Limb (tissue), 2 donors: ENCODE results near the gene PRSS53.
"Not testable (repeated sequence)": the region's sequence is repeated elsewhere in the genome, so short reads cannot be mapped to it uniquely, and the experiment has no call there.

Experiments used
- DNase-seq, 2 donors: peaks; one replicate each; pipeline ENCODE4 v3.0.0-alpha.2; 2016; ENCODE audit errors: extremely low spot score in 2 of 2

The PRSS53 gene

DNA sequence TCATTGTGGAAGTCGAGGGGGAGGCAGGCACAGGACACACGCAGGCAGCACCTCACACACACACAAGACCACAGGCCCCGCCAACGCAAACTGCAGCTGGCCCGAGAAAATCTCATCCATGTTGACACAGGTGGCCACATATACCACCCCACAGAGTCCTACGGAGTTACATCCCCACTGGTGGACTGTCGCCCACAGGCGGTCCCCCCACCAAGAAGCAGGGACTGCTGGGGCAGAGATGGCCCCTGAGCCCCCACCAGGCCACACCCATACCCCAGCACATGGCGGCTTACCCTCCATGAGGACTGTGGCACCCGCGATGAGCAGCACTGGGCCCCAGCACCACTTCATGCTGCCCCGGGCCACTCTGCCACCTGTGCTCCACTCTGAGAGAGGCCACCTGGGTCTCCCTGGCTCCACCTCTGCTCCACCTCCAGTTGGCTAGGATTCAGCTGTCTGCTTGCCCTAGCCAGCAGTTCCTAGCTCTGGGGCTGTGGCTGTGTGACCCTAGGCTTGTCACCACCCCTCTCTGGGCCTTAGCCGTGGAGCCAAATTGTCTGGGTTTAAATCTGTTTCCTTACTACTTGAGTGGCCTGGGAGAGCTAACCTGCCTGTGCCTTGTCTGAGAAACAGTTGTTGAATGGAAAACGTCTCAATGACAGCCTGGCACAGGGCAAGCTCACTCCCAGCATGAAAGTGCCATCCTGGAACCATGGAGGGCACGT, at the start of gene PRSS53:
Gene PRSS53, minus strand, starts transcription at position 485 of the 725 bp plus-strand sequence. Its CDS starts 134 bp downstream, at position 351.
- DNase-seq: peak in 1 of 2 donors; percentile 31

GRCh38 chr16:31136822-31137499, 48.2 kb upstream of the PRSS53 start:
- DNase-seq: not testable (repeated sequence)

DNA sequence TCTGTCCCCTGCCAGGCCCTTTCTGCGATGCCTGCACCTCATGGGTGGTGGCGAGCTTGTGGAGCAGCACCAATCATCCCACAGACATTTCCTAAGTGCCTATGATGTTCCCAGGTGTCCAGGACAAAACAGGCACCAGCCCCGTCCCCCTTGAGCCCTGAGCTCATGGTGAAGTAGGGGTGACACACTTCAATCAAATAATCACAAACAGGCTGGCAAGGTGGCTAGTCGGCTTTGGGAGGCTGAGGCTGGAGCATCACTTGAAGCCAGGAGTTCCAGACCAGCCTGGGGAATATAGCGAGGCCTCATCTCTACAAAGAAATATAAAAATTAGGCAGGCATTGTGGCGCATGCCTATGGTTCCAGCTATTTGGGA, 47.5 kb upstream of the PRSS53 start:
- DNase-seq: no peak

DNA sequence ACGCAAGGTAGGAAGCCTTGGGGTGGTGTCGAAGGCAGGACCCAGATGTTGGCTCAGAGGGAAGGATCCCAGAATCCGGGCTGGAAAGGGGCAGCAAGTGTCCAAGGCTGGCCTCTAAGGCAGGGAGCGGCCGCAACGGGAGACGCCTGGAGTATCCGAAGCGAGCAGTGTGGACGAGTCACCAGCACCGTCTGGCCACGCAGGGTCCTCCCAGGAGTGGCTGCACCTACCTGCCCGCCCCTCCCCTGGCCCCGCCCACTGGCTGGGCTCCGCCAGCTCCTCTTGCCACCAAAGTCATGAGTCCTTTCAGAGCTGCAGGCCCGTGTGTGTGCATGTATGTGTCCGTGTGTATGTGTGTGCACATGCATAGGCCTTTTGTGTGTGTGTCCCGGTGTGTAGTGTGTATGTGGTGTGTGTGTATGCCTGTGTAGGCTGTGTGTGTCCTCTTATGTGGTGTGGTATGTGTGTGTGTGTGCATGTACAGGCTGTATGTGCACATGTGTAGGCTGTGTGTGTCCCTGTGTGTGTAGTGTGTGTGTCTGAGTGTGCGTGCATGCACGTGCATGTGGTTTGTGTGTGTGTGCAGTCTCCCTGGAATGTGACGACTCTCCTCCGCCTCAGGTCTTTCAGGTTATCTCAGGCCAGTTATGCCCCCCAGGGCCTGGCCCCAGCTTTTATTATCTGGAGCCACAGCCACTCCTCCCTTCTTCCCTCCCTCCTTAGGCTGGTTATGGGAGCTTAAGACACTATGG, 47.0 kb upstream of the PRSS53 start, which contains the start of gene PRSS8:
Gene PRSS8, minus strand, starts transcription at position 193 of the 752 bp plus-strand sequence. CDS start 229 bp downstream, outside the sequence.
- DNase-seq: no peak

DNA sequence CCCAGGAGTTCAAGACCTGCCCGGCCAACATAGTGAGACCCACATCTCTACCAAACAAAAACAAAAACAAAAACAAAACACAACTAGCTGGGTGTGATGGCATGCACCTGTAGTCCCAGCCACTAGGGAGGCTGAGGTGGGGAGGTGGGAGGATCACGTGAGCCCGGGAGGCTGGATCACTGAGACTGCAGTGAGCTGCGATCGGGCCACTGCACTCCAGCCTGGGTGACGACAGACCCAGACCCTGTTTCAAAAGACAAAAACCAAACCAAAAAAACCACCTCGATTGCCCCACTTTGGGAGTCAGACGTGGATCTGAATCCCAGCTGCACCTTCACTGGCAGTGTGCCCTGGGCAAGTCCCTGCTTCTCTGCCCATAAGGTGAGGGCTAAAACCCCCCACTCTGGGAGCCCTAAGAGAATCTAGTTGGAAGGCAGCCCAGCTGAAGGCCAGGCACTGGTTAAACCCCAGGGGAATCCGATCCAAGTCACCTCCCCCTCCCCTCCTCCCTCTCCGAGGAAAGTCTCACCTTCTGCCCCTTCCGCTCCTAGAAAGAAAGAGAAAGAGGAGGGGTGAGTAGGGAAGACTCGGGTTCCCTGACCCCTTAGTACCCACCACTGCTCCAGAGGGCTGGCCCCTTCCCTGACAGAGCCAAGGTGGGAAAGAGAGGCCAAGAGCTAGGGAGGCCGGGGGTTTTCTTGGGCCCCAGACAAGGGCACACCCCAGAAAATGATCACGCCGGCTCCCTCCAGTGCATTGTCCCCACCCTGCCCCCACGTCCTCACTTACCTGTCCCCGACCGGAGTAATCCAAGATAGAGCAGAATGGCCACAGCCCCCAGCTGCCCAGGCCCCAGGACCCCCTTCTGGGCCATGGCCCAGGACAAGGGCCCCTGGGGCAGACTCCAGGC, 46.1 kb upstream of the PRSS53 start:
- no peak for DNase-seq

DNA sequence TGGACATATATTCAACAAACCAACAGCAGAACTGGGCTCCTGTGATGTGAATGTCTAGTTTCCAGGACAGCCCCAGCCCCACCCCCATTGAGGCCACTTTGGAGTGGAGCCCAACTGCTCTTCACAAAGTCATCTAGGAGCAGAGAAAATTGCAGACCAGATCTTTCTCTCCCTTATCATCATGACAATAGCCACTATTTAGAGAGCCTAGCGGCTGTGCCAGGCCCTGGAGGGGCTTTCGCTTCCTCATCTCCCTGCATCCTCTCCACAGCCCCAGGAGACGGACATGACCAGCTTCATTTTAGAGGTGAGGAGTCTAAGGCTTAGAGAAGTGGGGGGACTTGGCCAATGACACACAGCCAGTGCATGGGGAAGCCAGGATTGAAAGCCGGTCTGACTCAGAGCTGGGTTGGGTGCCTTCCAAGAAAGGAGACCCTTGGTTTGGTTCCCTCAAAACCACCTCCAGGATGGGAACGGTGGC, 45.4 kb upstream of the PRSS53 start:
- no peak for DNase-seq

DNA sequence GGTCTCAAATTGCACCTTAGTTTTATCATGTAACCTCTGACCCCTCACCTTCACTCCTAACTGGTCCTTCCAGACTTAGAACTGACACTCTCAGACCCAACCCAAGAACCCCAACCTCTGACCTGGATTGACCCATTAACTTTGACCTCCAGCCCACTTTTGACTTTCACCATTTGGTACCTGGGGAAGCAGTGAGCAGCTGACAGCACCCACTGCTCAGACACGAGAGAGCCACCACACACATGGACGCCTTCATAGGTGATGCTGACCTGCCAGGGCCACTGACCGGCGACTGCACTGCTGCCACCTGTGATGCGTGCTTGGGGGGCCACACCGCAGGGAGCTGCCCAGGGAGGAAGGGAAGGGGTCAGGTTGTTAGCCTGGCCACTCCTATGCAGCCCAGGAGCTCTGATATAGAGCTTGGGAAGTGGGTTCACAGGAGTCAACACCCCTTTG, 44.3 kb upstream of the PRSS53 start:
- no peak for DNase-seq

GRCh38 chr16:31132303-31132979, 43.7 kb upstream of the PRSS53 start:
- no peak for DNase-seq

DNA sequence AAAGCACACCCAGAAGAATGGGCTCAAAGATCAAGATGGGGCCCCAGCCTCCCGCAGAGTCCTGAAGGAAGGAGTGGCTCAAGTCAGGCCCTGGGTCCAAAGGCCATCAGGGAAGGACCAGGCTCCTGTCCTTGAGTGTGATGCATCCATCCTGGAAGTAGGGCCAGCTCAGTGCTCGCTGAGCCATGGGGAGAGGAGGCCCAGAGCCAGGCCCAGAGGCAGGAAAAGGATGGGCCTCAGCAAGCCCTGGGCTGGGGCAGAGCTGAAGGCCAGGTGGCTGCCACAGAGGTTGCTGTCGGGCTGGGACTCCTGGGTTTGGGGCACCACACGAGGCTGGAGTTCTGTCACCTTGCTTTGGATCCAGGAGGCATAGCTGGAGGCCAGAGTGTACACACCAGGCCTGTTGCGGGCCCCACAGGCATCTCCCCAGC, 43.1 kb upstream of the PRSS53 start:
- DNase-seq: no peak

- DNase-seq: no peak
Observed at GRCh38 chr16:31131416-31131815, 42.7 kb upstream of the PRSS53 start.

DNA sequence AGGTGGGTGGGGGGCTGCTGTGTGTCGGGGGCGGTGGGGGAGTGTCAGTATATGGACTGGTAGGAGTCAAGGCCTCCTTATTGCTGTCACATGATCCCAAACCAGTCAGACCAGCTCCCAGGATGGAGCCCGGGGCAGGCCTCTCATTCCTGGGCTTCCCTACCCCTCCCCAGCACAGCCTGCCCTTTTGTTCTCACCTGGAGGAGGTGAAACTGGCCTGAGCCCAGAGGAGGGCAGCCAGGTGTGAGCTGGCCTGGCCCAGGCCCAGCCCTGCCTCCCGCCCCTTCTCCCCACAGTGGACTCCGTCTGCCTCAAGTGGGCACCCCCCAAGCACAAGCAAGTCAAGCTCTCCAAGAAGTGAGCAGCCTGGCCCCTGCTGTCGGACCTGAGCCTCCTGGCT, 42.2 kb upstream of the PRSS53 start:
- no peak for DNase-seq

DNA sequence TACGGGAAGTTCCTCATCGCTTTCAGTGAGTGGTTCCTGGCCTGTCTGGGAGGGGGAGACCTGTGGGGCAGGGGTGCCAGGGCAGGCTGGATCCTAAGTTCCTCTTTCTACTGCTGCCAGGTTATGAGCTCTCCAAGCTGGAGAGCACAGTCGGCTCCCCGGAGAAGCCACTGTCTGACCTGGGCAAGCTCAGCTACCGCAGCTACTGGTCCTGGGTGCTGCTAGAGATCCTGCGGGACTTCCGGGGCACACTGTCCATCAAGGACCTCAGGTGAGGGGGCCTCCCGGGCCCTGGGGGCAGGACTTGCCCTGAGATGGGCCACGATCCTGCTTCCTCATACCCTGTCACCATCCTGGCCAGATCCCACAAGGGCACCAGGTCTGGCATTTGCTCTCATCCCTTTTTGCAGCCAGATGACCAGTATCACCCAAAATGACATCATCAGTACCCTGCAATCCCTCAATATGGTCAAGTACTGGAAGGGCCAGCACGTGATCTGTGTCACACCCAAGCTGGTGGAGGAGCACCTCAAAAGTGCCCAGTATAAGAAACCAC, 41.7 kb upstream of the PRSS53 start:
- DNase-seq: no peak

GRCh38 chr16:31129568-31130335, 41.0 kb upstream of the PRSS53 start:
- DNase-seq: no peak

- no peak for DNase-seq
Observed at GRCh38 chr16:31128711-31129567, 40.2 kb upstream of the PRSS53 start.

GRCh38 chr16:31127182-31127581, 38.4 kb upstream of the PRSS53 start:
- no peak for DNase-seq

GRCh38 chr16:31125844-31126243, 37.1 kb upstream of the PRSS53 start:
- DNase-seq: no peak

GRCh38 chr16:31120129-31120528, 31.4 kb upstream of the PRSS53 start:
- DNase-seq: no peak
